ENCODE data around the gene REPS2. TPM values are rescaled to one million over a fixed set of nuclear protein-coding genes. Genes with fewer than 3 reads are reported as not detected.

Gene REPS2
- total RNA-seq, 2 donors from 2014 or later, result 30.7 to 46.5 TPM

- Histone ChIP-seq H3K9me3 (no peaks in the 10 kb centered on the region), H3K36me3 (no peaks in the 10 kb centered on the region), H3K27me3 (replicated peaks; ENCODE audit: insufficient read depth) (no peaks in the 10 kb centered on the region), H3K4me3 (no peak overlapping the region), H3K27ac (no peak overlapping the region), H3K4me1 (replicated peaks) (no peaks in the 10 kb centered on the region)
- 89% methylated on average over 6 of the region's 6 CpGs for WGBS
- intact Hi-C loops (cut with DNase I), result no loop called here
- no peak for DNase-seq (ENCODE audit: low spot score)
- TF ChIP-seq, protein P1, sequence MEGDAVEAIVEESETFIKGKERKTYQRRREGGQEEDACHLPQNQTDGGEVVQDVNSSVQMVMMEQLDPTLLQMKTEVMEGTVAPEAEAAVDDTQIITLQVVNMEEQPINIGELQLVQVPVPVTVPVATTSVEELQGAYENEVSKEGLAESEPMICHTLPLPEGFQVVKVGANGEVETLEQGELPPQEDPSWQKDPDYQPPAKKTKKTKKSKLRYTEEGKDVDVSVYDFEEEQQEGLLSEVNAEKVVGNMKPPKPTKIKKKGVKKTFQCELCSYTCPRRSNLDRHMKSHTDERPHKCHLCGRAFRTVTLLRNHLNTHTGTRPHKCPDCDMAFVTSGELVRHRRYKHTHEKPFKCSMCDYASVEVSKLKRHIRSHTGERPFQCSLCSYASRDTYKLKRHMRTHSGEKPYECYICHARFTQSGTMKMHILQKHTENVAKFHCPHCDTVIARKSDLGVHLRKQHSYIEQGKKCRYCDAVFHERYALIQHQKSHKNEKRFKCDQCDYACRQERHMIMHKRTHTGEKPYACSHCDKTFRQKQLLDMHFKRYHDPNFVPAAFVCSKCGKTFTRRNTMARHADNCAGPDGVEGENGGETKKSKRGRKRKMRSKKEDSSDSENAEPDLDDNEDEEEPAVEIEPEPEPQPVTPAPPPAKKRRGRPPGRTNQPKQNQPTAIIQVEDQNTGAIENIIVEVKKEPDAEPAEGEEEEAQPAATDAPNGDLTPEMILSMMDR (IDR thresholded peaks at IDR 0.05), result no peak
- no peak for TF ChIP-seq POLR2AphosphoS5 (IDR thresholded peaks at IDR 0.05)
- TF ChIP-seq POLR2A (IDR thresholded peaks at IDR 0.05), result no peak
These were observed 174.4 kb downstream of the REPS2 start for GRCh38 chrX:17120816-17121215.

GRCh38 chrX:17154001-17154400, 207.5 kb downstream of the REPS2 start:
- no peak for DNase-seq (ENCODE audit: low spot score)
- H3K27ac ChIP-seq, result no peak overlapping the region
- no peak for TF ChIP-seq POLR2AphosphoS5 (IDR thresholded peaks at IDR 0.05)
- TF ChIP-seq, protein P1 (IDR thresholded peaks at IDR 0.05), result no peak
- TF ChIP-seq POLR2A (IDR thresholded peaks at IDR 0.05), result no peak
- intact Hi-C loops (cut with DNase I), result no loop called here
- no peaks in the 10 kb centered on the region for H3K27me3 ChIP-seq (replicated peaks; ENCODE audit: insufficient read depth)
- WGBS, result 75% methylated on average over 1 of the region's 2 CpGs
- H3K9me3 ChIP-seq, result no peaks in the 10 kb centered on the region
- H3K36me3 ChIP-seq, result no peaks in the 10 kb centered on the region
- H3K4me1 ChIP-seq (replicated peaks), result no peaks in the 10 kb centered on the region
- no peak overlapping the region for H3K4me3 ChIP-seq

DNA sequence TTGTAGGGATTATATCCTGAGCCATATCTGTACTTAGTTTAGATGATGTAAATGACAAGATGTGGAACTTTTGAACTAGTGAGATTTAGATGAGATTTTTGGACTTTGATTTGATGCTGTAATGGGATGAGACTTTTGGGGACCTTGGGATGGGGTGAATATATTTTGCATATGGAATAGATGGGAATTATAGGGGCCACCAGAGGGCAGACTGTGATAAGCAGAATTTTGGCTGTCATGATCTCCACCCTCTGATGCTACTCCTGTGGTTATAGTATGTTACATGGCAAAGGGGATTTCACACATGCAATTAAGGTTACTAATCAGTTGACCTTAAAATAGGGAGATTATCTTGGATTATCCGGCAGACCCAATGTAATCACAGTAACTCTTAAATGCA, 214.5 kb downstream of the REPS2 start:
- no peak for DNase-seq (ENCODE audit: low spot score)
- Histone ChIP-seq H3K9me3 (no peaks in the 10 kb centered on the region), H3K27me3 (replicated peaks; ENCODE audit: insufficient read depth) (no peaks in the 10 kb centered on the region), H3K4me3 (no peak overlapping the region), H3K36me3 (no peaks in the 10 kb centered on the region), H3K27ac (no peak overlapping the region), H3K4me1 (replicated peaks) (no peaks in the 10 kb centered on the region)
- WGBS, result 100% methylated on average over 1 of the region's 1 CpG
- intact Hi-C loops (cut with DNase I), result no loop called here
- no peak for TF ChIP-seq POLR2A (IDR thresholded peaks at IDR 0.05)
- TF ChIP-seq, protein P1 (IDR thresholded peaks at IDR 0.05), result no peak
- no peak for TF ChIP-seq POLR2AphosphoS5 (IDR thresholded peaks at IDR 0.05)

- TF ChIP-seq POLR2A (IDR thresholded peaks at IDR 0.05), result no peak
- TF ChIP-seq POLR2AphosphoS5 (IDR thresholded peaks at IDR 0.05), result no peak
- TF ChIP-seq, protein P1 (IDR thresholded peaks at IDR 0.05), result no peak
- 100% methylated on average over 1 of the region's 1 CpG for WGBS
- H3K4me1 ChIP-seq (replicated peaks), result no peaks in the 10 kb centered on the region
- H3K36me3 ChIP-seq, result no peaks in the 10 kb centered on the region
- H3K4me3 ChIP-seq, result no peak overlapping the region
- H3K27ac ChIP-seq, result no peak overlapping the region
- no peaks in the 10 kb centered on the region for H3K9me3 ChIP-seq
- H3K27me3 ChIP-seq (replicated peaks; ENCODE audit: insufficient read depth), result no peaks in the 10 kb centered on the region
- no peak for DNase-seq (ENCODE audit: low spot score)
- intact Hi-C loops (cut with DNase I), result no loop called here
These were observed 215.5 kb downstream of the REPS2 start for GRCh38 chrX:17161991-17162390.

GRCh38 chrX:17164079-17164478, 217.6 kb downstream of the REPS2 start:
- intact Hi-C loops (cut with DNase I), result no loop called here
- H3K4me3 ChIP-seq, result no peak overlapping the region
- H3K9me3 ChIP-seq, result no peaks in the 10 kb centered on the region
- no peak for DNase-seq (ENCODE audit: low spot score)
- no peak overlapping the region for H3K27ac ChIP-seq
- no peaks in the 10 kb centered on the region for H3K36me3 ChIP-seq
- WGBS, result 100% methylated on average over 1 of the region's 1 CpG
- TF ChIP-seq POLR2AphosphoS5 (IDR thresholded peaks at IDR 0.05) (no peak), POLR2A (IDR thresholded peaks at IDR 0.05) (no peak)
- TF ChIP-seq, protein P1 (IDR thresholded peaks at IDR 0.05), result no peak
- no peaks in the 10 kb centered on the region for H3K4me1 ChIP-seq (replicated peaks)
- no peaks in the 10 kb centered on the region for H3K27me3 ChIP-seq (replicated peaks; ENCODE audit: insufficient read depth)
